PC-9 (cell line): ENCODE data around the gene SFTA2.

Experiments
- CTCF ChIP-seq: fragments of 200-600 bp; sonication (generic); conservative IDR thresholded peaks from 2 replicates; pipeline ENCODE4 v1.6.1; 2017; ENCODE audit warnings: mixed run types, antibody characterized with exemption, mild to moderate bottlenecking, moderate library complexity
- EZH2 ChIP-seq: fragments of 200-600 bp; sonication (generic); IDR thresholded peaks from 2 replicates; pipeline ENCODE4 v1.8.0; 2017; ENCODE audit warnings: antibody characterized with exemption, low read depth

- no peak for TF ChIP-seq CTCF
- no peak for TF ChIP-seq EZH2
These were observed 30.5 kb downstream of the SFTA2 start for GRCh38 chr6:30901436-30901835.
